ENCODE results near the gene SH2D6.
"Not testable (repeated sequence)": the region's sequence is repeated elsewhere in the genome, so short reads cannot be mapped to it uniquely, and the experiment has no call there.

SH2D6 gene

GRCh38 chr2:85422072-85422457, 3.6 kb downstream of the SH2D6 start:
- no peak for DNase-seq

GRCh38 chr2:85423525-85423924, 5.0 kb downstream of the SH2D6 start:
- DNase-seq = no peak

- DNase-seq = no peak
Measured at GRCh38 chr2:85425588-85425987, 7.1 kb downstream of the SH2D6 start.

- DNase-seq = no peak
Measured at GRCh38 chr2:85427300-85427835, 8.9 kb downstream of the SH2D6 start.

GRCh38 chr2:85428343-85428881, 9.9 kb downstream of the SH2D6 start:
- DNase-seq = no peak

- DNase-seq = no peak
Measured at GRCh38 chr2:85429213-85429923, 10.9 kb downstream of the SH2D6 start.

- DNase-seq = no peak
Measured at GRCh38 chr2:85429924-85430289, 11.4 kb downstream of the SH2D6 start.

- DNase-seq = no peak
Measured at GRCh38 chr2:85430752-85431569, 12.4 kb downstream of the SH2D6 start.

GRCh38 chr2:85431570-85432205, 13.2 kb downstream of the SH2D6 start:
- DNase-seq = no peak

GRCh38 chr2:85433511-85434089, 15.1 kb downstream of the SH2D6 start:
- no peak for DNase-seq

- no peak for DNase-seq
Measured at GRCh38 chr2:85434696-85435095, 16.2 kb downstream of the SH2D6 start.

- DNase-seq = no peak
Measured at GRCh38 chr2:85435220-85435958, 16.9 kb downstream of the SH2D6 start.

- DNase-seq = no peak
Measured at GRCh38 chr2:85435981-85436835, 17.7 kb downstream of the SH2D6 start.

- no peak for DNase-seq
Measured at GRCh38 chr2:85436836-85437487, 18.4 kb downstream of the SH2D6 start.

GRCh38 chr2:85437488-85438200, 19.1 kb downstream of the SH2D6 start:
- DNase-seq = peak; percentile 85

GRCh38 chr2:85438201-85439024, 19.9 kb downstream of the SH2D6 start:
- no peak for DNase-seq

GRCh38 chr2:85439025-85439472, 20.5 kb downstream of the SH2D6 start:
- DNase-seq = no peak

- not testable (repeated sequence) for DNase-seq
Measured at GRCh38 chr2:85439569-85439968, 21.1 kb downstream of the SH2D6 start.

- no peak for DNase-seq
Measured at GRCh38 chr2:85439986-85440385, 21.5 kb downstream of the SH2D6 start.
